Measurements from ENCODE around the gene OMP. TPM values are rescaled to one million over a fixed set of nuclear protein-coding genes. Genes with fewer than 3 reads are reported as not detected.

The OMP gene
- total RNA-seq, 2 donors from 2014 or later: 0.76 TPM; not detected in 1

- DNase-seq (ENCODE audit: low spot score): peak; percentile 56
- intact Hi-C loops (cut with DNase I): no loop called here
Observed at GRCh38 chr11:77068457-77069335, 33.9 kb upstream of the OMP start.

- DNase-seq (ENCODE audit: low spot score): peak; percentile 64
- intact Hi-C loops (cut with DNase I): no loop called here
Observed at GRCh38 chr11:77069336-77069968, 33.2 kb upstream of the OMP start.

- intact Hi-C loops (cut with DNase I): no loop called here
- peak; percentile 69 for DNase-seq (ENCODE audit: low spot score)
Observed at GRCh38 chr11:77069969-77070582, 32.6 kb upstream of the OMP start.

- peak; percentile 76 for DNase-seq (ENCODE audit: low spot score)
- intact Hi-C loops (cut with DNase I): no loop called here
Observed at GRCh38 chr11:77071077-77071476, 31.6 kb upstream of the OMP start.

GRCh38 chr11:77071671-77072605 is 30.7 kb upstream of the OMP start:
- DNase-seq (ENCODE audit: low spot score): peak; percentile 74

GRCh38 chr11:77072851-77073327 is 29.8 kb upstream of the OMP start:
- intact Hi-C loops (cut with DNase I): no loop called here
- DNase-seq (ENCODE audit: low spot score): no peak

More at GRCh38 chr11:77071671-77072605, 30.7 kb upstream of the OMP start:
- intact Hi-C loops (cut with DNase I): no loop called here

GRCh38 chr11:77073328-77074001 is 29.2 kb upstream of the OMP start:
- intact Hi-C loops (cut with DNase I): no loop called here
- peak; percentile 95 for DNase-seq (ENCODE audit: low spot score)

- intact Hi-C loops (cut with DNase I): no loop called here
Observed at GRCh38 chr11:77074205-77074604, 28.4 kb upstream of the OMP start.

GRCh38 chr11:77074626-77075221 is 27.9 kb upstream of the OMP start:
- DNase-seq (ENCODE audit: low spot score): peak; percentile 36
- intact Hi-C loops (cut with DNase I): no loop called here

More at GRCh38 chr11:77074205-77074604, 28.4 kb upstream of the OMP start:
- DNase-seq (ENCODE audit: low spot score): peak; percentile 52

GRCh38 chr11:77075425-77075905 is 27.2 kb upstream of the OMP start:
- DNase-seq (ENCODE audit: low spot score): no peak
- intact Hi-C loops (cut with DNase I): no loop called here

- intact Hi-C loops (cut with DNase I): no loop called here
Observed at GRCh38 chr11:77079666-77080065, 23.0 kb upstream of the OMP start.

GRCh38 chr11:77080643-77081210 is 21.9 kb upstream of the OMP start:
- intact Hi-C loops (cut with DNase I): no loop called here
- DNase-seq (ENCODE audit: low spot score): peak; percentile 36

More at GRCh38 chr11:77079666-77080065, 23.0 kb upstream of the OMP start:
- no peak for DNase-seq (ENCODE audit: low spot score)

- DNase-seq (ENCODE audit: low spot score): peak; percentile 64
- intact Hi-C loops (cut with DNase I): no loop called here
Observed at GRCh38 chr11:77081381-77081851, 21.2 kb upstream of the OMP start.

- peak; percentile 72 for DNase-seq (ENCODE audit: low spot score)
- intact Hi-C loops (cut with DNase I): no loop called here
Observed at GRCh38 chr11:77081976-77082836, 20.4 kb upstream of the OMP start.

GRCh38 chr11:77082838-77083565 is 19.6 kb upstream of the OMP start:
- intact Hi-C loops (cut with DNase I): no loop called here
- peak; percentile 91 for DNase-seq (ENCODE audit: low spot score)
